Progenitor cell of endocrine pancreas (in vitro differentiated cells): ENCODE measurements around the gene MYF6. TPM values are rescaled to one million over a fixed set of nuclear protein-coding genes. Genes with fewer than 3 reads are reported as not detected.

Experiments used
- DNase-seq: peaks from one replicate; pipeline ENCODE4 v3.0.0; 2021; ENCODE audit warnings: low spot score; ENCODE audit not compliant: unreplicated experiment
- H3K27ac Mint-ChIP-seq: 2 replicates; pipeline ENCODE4 v1.8.0; 2021; ENCODE audit warnings: mild to moderate bottlenecking, moderate library complexity, mixed read lengths
- H3K27me3 Mint-ChIP-seq: 2 replicates; pipeline ENCODE4 v1.8.0; 2021; ENCODE audit warnings: mixed read lengths
- H3K36me3 Mint-ChIP-seq: 2 replicates; pipeline ENCODE4 v1.8.0; 2022; ENCODE audit warnings: mixed read lengths; ENCODE audit not compliant: insufficient read depth
- H3K4me1 Mint-ChIP-seq: 2 replicates; pipeline ENCODE4 v1.8.0; 2021; ENCODE audit warnings: low read depth, mixed read lengths
- H3K4me3 Mint-ChIP-seq: 2 replicates; pipeline ENCODE4 v1.8.0; 2021; ENCODE audit warnings: low read depth, mild to moderate bottlenecking, moderate library complexity, mixed read lengths
- H3K9me3 Mint-ChIP-seq: 2 replicates; pipeline ENCODE4 v1.8.0; 2021; ENCODE audit warnings: low read depth, mixed read lengths
- CTCF ChIP-seq: fragments of 200-600 bp; sonication (generic); IDR thresholded peaks from one replicate; pipeline ENCODE4 v1.5.0; 2021; ENCODE audit warnings: antibody characterized with exemption, mild to moderate bottlenecking; ENCODE audit not compliant: unreplicated experiment
- total RNA-seq: library from RNA; stranded (reverse); gene quantifications from 2 replicates; pipeline ENCODE4 v1.2.1, GENCODE V29; 2021

The MYF6 gene
- total RNA-seq, 1 donor from 2014 or later: not detected

- DNase-seq: no peak
- TF ChIP-seq CTCF: no peak
- H3K4me3 Mint-ChIP-seq: peak overlapping the region; percentile 42
- peaks cover 3% of the 10 kb centered on the region for H3K4me1 Mint-ChIP-seq
- H3K27me3 Mint-ChIP-seq: no peaks in the 10 kb centered on the region
- H3K36me3 Mint-ChIP-seq: peaks cover 2% of the 10 kb centered on the region
- H3K9me3 Mint-ChIP-seq: peaks cover 11% of the 10 kb centered on the region
- peak overlapping the region; percentile 38 for H3K27ac Mint-ChIP-seq
These were observed 23.3 kb upstream of the MYF6 start for GRCh38 chr12:80684077-80684495.

GRCh38 chr12:80690090-80690489, 17.3 kb upstream of the MYF6 start:
- Mint-ChIP-seq H3K4me3 (no peak overlapping the region), H3K9me3 (peaks cover 11% of the 10 kb centered on the region), H3K27ac (no peak overlapping the region), H3K36me3 (peaks cover 2% of the 10 kb centered on the region), H3K27me3 (no peaks in the 10 kb centered on the region), H3K4me1 (peaks cover 27% of the 10 kb centered on the region)
- DNase-seq: no peak
- no peak for TF ChIP-seq CTCF

GRCh38 chr12:80690513-80690912, 16.9 kb upstream of the MYF6 start:
- TF ChIP-seq CTCF: no peak
- Mint-ChIP-seq H3K27me3 (no peaks in the 10 kb centered on the region), H3K27ac (no peak overlapping the region), H3K36me3 (peaks cover 2% of the 10 kb centered on the region), H3K9me3 (peaks cover 11% of the 10 kb centered on the region), H3K4me3 (no peak overlapping the region), H3K4me1 (peaks cover 27% of the 10 kb centered on the region)
- no peak for DNase-seq

- H3K4me1 Mint-ChIP-seq: peaks cover 28% of the 10 kb centered on the region
- H3K4me3 Mint-ChIP-seq: no peak overlapping the region
- H3K9me3 Mint-ChIP-seq: peaks cover 1% of the 10 kb centered on the region
- no peak for TF ChIP-seq CTCF
- H3K36me3 Mint-ChIP-seq: no peaks in the 10 kb centered on the region
- no peak for DNase-seq
- no peaks in the 10 kb centered on the region for H3K27me3 Mint-ChIP-seq
- peak overlapping the region; percentile 11 for H3K27ac Mint-ChIP-seq
These were observed 15.3 kb upstream of the MYF6 start for GRCh38 chr12:80692114-80692513.

- Mint-ChIP-seq H3K4me1 (peaks cover 15% of the 10 kb centered on the region), H3K36me3 (no peaks in the 10 kb centered on the region), H3K4me3 (no peak overlapping the region), H3K27me3 (no peaks in the 10 kb centered on the region), H3K27ac (no peak overlapping the region), H3K9me3 (no peaks in the 10 kb centered on the region)
- no peak for TF ChIP-seq CTCF
- DNase-seq: no peak
These were observed 10.1 kb upstream of the MYF6 start for GRCh38 chr12:80697270-80697887.
